Measurements from ENCODE around the gene ALOX5. TPM values are rescaled to one million over a fixed set of nuclear protein-coding genes. Genes with fewer than 3 reads are reported as not detected.

The ALOX5 gene
- total and polyA plus RNA-seq, 2 of the 4 experiments (the other 2 are of a cell fraction): not detected

GRCh38 chr10:45387096-45387893, 13.3 kb downstream of the ALOX5 start:
- Histone ChIP-seq H4K20me1 (ENCODE audit: insufficient read depth, low read length) (no peaks in the 10 kb centered on the region), H3K4me3 (ENCODE audit: insufficient read depth, low read depth, low read length) (no peak overlapping the region), H4K5ac (ENCODE audit: low read depth, low read length) (no peak overlapping the region), H3K27ac (ENCODE audit: insufficient read depth, low read length) (no peak overlapping the region), H3K27me3 (ENCODE audit: control insufficient read depth, insufficient read depth, low read length) (no peaks in the 10 kb centered on the region), H2AK5ac (ENCODE audit: low read depth, low read length) (no peak overlapping the region), H2AK9ac (replicated peaks; ENCODE audit: low read depth, low read length, poor library complexity) (no peak overlapping the region), H3K56ac (ENCODE audit: extremely low read depth, insufficient read depth, low read length) (no peak overlapping the region), H3K23ac (ENCODE audit: low read depth, low read length) (no peak overlapping the region), H2BK120ac (ENCODE audit: low read depth, low read length) (no peak overlapping the region), H3K9ac (ENCODE audit: low read depth, low read length) (no peak overlapping the region), H3K18ac (ENCODE audit: low read depth, low read length) (no peak overlapping the region), H3K9me3 (ENCODE audit: control insufficient read depth, insufficient read depth, low read length) (no peaks in the 10 kb centered on the region), H3K4ac (ENCODE audit: low read depth, low read length) (no peak overlapping the region), H3K9me1 (ENCODE audit: insufficient read depth, low read length) (no peaks in the 10 kb centered on the region), H2BK20ac (ENCODE audit: low read depth, low read length) (no peak overlapping the region), H4K91ac (ENCODE audit: insufficient read depth, low read depth, low read length) (no peak overlapping the region), H3K4me2 (ENCODE audit: low read depth, low read length) (no peak overlapping the region), H2AFZ (replicated peaks; ENCODE audit: low read length, poor library complexity) (no peak overlapping the region), H3K4me1 (ENCODE audit: control insufficient read depth, insufficient read depth, low read length) (no peaks in the 10 kb centered on the region), H2BK5ac (ENCODE audit: low read depth, low read length, poor library complexity, severe bottlenecking) (no peak overlapping the region), H2BK15ac (ENCODE audit: low read depth, low read length) (no peak overlapping the region), H3K36me3 (ENCODE audit: control insufficient read depth, insufficient read depth, low read length) (no peaks in the 10 kb centered on the region), H3K79me1 (ENCODE audit: low read depth in 1 of 2, low read length in 2 of 2) (no peaks in the 10 kb centered on the region), H4K8ac (ENCODE audit: low read depth in 2 of 2, low read length in 2 of 2) (no peak overlapping the region), H3K14ac (replicated peaks; ENCODE audit: low read depth, low read length) (no peak overlapping the region)
- ATAC-seq (ENCODE audit: low read depth): no peak
- WGBS, 2 experiments (ENCODE audit: extremely low coverage in 2 of 2, insufficient read length in 1 of 2): 60% methylated on average over 1 of the region's 8 CpGs; no CpG with 5 or more reads in 1 of the 2 experiments
- intact Hi-C loops (cut with micrococcal nuclease): loop anchor here (10.0 kb wide), 1 partner anchor 112 kb away; no protein-coding TSS in a partner anchor
- in situ Hi-C loops (cut with MboI; ENCODE audit: low sequenced_read_pairs): no loop called here
- CTCF ChIA-PET: no interaction called here
- POLR2A ChIA-PET (ENCODE audit: unreplicated experiment): no interaction called here
- DNase-seq: no peak
- no TSS peak for BruUV-seq (replicated peaks)
- dilution Hi-C loops (cut with HindIII; ENCODE audit: low sequenced_read_pairs, unreplicated experiment): no loop called here
- TF ChIP-seq MAZ (IDR thresholded peaks at IDR 0.05; ENCODE audit: borderline replicate concordance, low read depth, low read length) (no peak), RCOR1 (IDR thresholded peaks at IDR 0.05; ENCODE audit: insufficient replicate concordance, low read length) (no peak), CEBPB (IDR thresholded peaks at IDR 0.05; ENCODE audit: low read depth, low read length) (no peak), MXI1 (IDR thresholded peaks at IDR 0.05; ENCODE audit: borderline replicate concordance, low read depth, low read length) (no peak), CHD1 (IDR thresholded peaks at IDR 0.05; ENCODE audit: low read depth, low read length) (no peak), RFX5 (IDR thresholded peaks at IDR 0.05; ENCODE audit: low read depth, low read length) (no peak), NFE2L2 (IDR thresholded peaks at IDR 0.05; ENCODE audit: low read depth, low read length) (no peak), SMC3 (IDR thresholded peaks at IDR 0.05; ENCODE audit: low read depth, low read length) (no peak), FOS (IDR thresholded peaks at IDR 0.05; ENCODE audit: low read depth, low read length) (no peak), BHLHE40 (IDR thresholded peaks at IDR 0.05; ENCODE audit: low read depth, low read length) (no peak), USF2 (IDR thresholded peaks at IDR 0.05; ENCODE audit: low read depth, low read length) (no peak), RAD21 (IDR thresholded peaks at IDR 0.05; ENCODE audit: low read length) (no peak), CTCF (conservative IDR thresholded peaks at IDR 0.05; ENCODE audit: low read depth, low read length) (no peak), MAFK (IDR thresholded peaks at IDR 0.05; ENCODE audit: low read depth, low read length) (no peak), POLR2A (IDR thresholded peaks at IDR 0.05; ENCODE audit: low read depth, low read length) (no peak), ELK1 (IDR thresholded peaks at IDR 0.05; ENCODE audit: borderline replicate concordance, low read depth, low read length) (no peak)

Measured in IMR-90 (cell line).